MM.1S (cell line): ENCODE results near the gene TMTC2.

Experiments
- DNase-seq: peaks from one replicate; pipeline ENCODE4 v3.0.0-alpha.2; 2015
- H2AFZ ChIP-seq: fragments of 300-600 bp; sonication (generic); 2 replicates; pipeline ENCODE4 v1.6.0; 2016; ENCODE audit warnings: antibody characterized with exemption, low read length
- H3F3A ChIP-seq: fragments of 300-600 bp; sonication (generic); 2 replicates; pipeline ENCODE4 v1.6.1; 2016; ENCODE audit warnings: mild to moderate bottlenecking, antibody characterized with exemption, low read length, moderate library complexity, mixed read lengths; ENCODE audit not compliant: insufficient read depth
- H3K27ac ChIP-seq: fragments of 300-600 bp; sonication (generic); 2 replicates; pipeline ENCODE4 v1.5.1; 2016; ENCODE audit warnings: mild to moderate bottlenecking, low read length
- H3K27me3 ChIP-seq: fragments of 300-600 bp; sonication (generic); replicated peaks from 2 replicates; pipeline ENCODE4 v1.6.0; 2016; ENCODE audit warnings: low read length; ENCODE audit not compliant: insufficient read depth
- H3K36me3 ChIP-seq: fragments of 300-600 bp; sonication (generic); replicated peaks from 2 replicates; pipeline ENCODE4 v1.6.1; 2016; ENCODE audit warnings: mild to moderate bottlenecking, low read length, mixed read lengths; ENCODE audit not compliant: insufficient read depth
- H3K4me1 ChIP-seq: fragments of 300-600 bp; sonication (generic); 2 replicates; pipeline ENCODE4 v1.6.1; 2016; ENCODE audit warnings: low read length, mixed read lengths
- H3K4me2 ChIP-seq: fragments of 300-600 bp; sonication (generic); 2 replicates; pipeline ENCODE4 v1.6.0; 2016; ENCODE audit warnings: low read depth, low read length
- H3K4me3 ChIP-seq: fragments of 300-600 bp; sonication (generic); 2 replicates; pipeline ENCODE4 v1.5.1; 2016; ENCODE audit warnings: low read length, mixed read lengths
- H3K79me2 ChIP-seq: fragments of 300-600 bp; sonication (generic); 2 replicates; pipeline ENCODE4 v1.6.1; 2016; ENCODE audit warnings: mixed run types, low read length, mixed read lengths
- H3K9ac ChIP-seq: fragments of 300-600 bp; sonication (generic); 2 replicates; pipeline ENCODE4 v1.6.1; 2016; ENCODE audit warnings: low read length, mixed read lengths
- H3K9me2 ChIP-seq: fragments of 300-600 bp; sonication (generic); replicated peaks from 2 replicates; pipeline ENCODE4 v1.6.1; 2016; ENCODE audit warnings: mild to moderate bottlenecking, low read length, mixed read lengths; ENCODE audit not compliant: insufficient read depth
- H3K9me3 ChIP-seq: fragments of 300-600 bp; sonication (generic); replicated peaks from 2 replicates; pipeline ENCODE4 v1.6.1; 2016; ENCODE audit warnings: mild to moderate bottlenecking, low read length, mixed read lengths; ENCODE audit not compliant: insufficient read depth
- H4K20me1 ChIP-seq: fragments of 300-600 bp; sonication (generic); 2 replicates; pipeline ENCODE4 v1.6.1; 2016; ENCODE audit warnings: mild to moderate bottlenecking, low read length, moderate library complexity, mixed read lengths; ENCODE audit not compliant: insufficient read depth
- EZH2 ChIP-seq: fragments of 300-600 bp; sonication (generic); optimal IDR thresholded peaks from 2 replicates; pipeline ENCODE3; 2017; ENCODE audit warnings: low read depth, mild to moderate bottlenecking, antibody characterized with exemption, low read length, mixed read lengths
- EZH2phosphoT487 ChIP-seq: fragments of 300-600 bp; sonication (generic); IDR thresholded peaks from 2 replicates; pipeline ENCODE4 v1.6.1; 2018; ENCODE audit warnings: antibody characterized with exemption, low read length
- TF ChIP-seq, protein P1 (sequence below): fragments of 300-600 bp; sonication (generic); IDR thresholded peaks from 2 replicates; pipeline ENCODE4 v1.5.1; 2016; ENCODE audit warnings: antibody characterized with exemption, low read length, mixed read lengths

The TMTC2 gene

GRCh38 chr12:82675246-82675645 is 11.5 kb upstream of the TMTC2 start:
- Histone ChIP-seq H3K9me3 (no peaks in the 10 kb centered on the region), H2AFZ (no peak overlapping the region), H3F3A (no peaks in the 10 kb centered on the region), H3K79me2 (no peaks in the 10 kb centered on the region), H3K9ac (no peak overlapping the region), H3K4me1 (no peaks in the 10 kb centered on the region), H3K9me2 (no peaks in the 10 kb centered on the region), H3K27me3 (no peaks in the 10 kb centered on the region), H3K27ac (no peak overlapping the region), H3K36me3 (no peaks in the 10 kb centered on the region), H4K20me1 (no peaks in the 10 kb centered on the region), H3K4me2 (no peak overlapping the region), H3K4me3 (no peak overlapping the region)
- DNase-seq, result no peak
- TF ChIP-seq EZH2phosphoT487 (no peak), EZH2 (no peak)
- TF ChIP-seq, protein P1, sequence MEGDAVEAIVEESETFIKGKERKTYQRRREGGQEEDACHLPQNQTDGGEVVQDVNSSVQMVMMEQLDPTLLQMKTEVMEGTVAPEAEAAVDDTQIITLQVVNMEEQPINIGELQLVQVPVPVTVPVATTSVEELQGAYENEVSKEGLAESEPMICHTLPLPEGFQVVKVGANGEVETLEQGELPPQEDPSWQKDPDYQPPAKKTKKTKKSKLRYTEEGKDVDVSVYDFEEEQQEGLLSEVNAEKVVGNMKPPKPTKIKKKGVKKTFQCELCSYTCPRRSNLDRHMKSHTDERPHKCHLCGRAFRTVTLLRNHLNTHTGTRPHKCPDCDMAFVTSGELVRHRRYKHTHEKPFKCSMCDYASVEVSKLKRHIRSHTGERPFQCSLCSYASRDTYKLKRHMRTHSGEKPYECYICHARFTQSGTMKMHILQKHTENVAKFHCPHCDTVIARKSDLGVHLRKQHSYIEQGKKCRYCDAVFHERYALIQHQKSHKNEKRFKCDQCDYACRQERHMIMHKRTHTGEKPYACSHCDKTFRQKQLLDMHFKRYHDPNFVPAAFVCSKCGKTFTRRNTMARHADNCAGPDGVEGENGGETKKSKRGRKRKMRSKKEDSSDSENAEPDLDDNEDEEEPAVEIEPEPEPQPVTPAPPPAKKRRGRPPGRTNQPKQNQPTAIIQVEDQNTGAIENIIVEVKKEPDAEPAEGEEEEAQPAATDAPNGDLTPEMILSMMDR, result no peak

DNA sequence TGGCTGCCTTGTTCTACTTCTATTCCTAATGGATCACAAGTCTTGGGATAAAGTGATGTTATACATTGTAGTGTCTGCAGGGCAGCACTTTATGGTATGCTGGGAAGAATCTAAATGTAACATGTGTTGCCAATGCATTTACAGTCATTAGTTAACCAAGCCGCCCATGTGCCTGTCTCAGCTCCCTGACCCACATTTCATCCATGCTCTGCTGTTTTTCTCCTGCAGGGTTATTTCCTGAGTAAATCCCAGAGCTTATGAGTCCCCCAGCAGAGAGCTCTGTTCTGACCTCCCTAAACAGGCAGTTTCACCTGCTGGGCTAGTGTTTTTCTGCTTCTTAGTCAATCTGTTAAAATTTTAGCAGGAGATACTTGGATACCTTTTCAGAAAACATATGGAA is 4.4 kb upstream of the TMTC2 start:
- DNase-seq, result no peak
- no peaks in the 10 kb centered on the region for H3K79me2 ChIP-seq
- no peaks in the 10 kb centered on the region for H3K27me3 ChIP-seq
- no peaks in the 10 kb centered on the region for H4K20me1 ChIP-seq
- H3K4me1 ChIP-seq, result 0 out of 2 replicates have a peak, but pooled peaks cover 5% of the 10 kb centered on the region
- no peak overlapping the region for H3K9ac ChIP-seq
- no peak for TF ChIP-seq EZH2phosphoT487
- TF ChIP-seq, protein P1, result no peak
- TF ChIP-seq EZH2, result no peak
- H3K9me2 ChIP-seq, result no peaks in the 10 kb centered on the region
- H3K9me3 ChIP-seq, result no peaks in the 10 kb centered on the region
- no peak overlapping the region for H3K4me3 ChIP-seq
- peaks cover 7% of the 10 kb centered on the region for H3F3A ChIP-seq
- no peak overlapping the region for H2AFZ ChIP-seq
- H3K4me2 ChIP-seq, result no peak overlapping the region
- H3K36me3 ChIP-seq, result no peaks in the 10 kb centered on the region
- no peak overlapping the region for H3K27ac ChIP-seq

GRCh38 chr12:82682851-82683261 is 3.9 kb upstream of the TMTC2 start:
- 0 out of 2 replicates have a peak, but pooled peaks cover 5% of the 10 kb centered on the region for H3K4me1 ChIP-seq
- TF ChIP-seq, protein P1, result no peak
- TF ChIP-seq EZH2 (no peak), EZH2phosphoT487 (no peak)
- no peaks in the 10 kb centered on the region for H3K9me3 ChIP-seq
- no peak overlapping the region for H2AFZ ChIP-seq
- H3K36me3 ChIP-seq, result no peaks in the 10 kb centered on the region
- H3K9me2 ChIP-seq, result no peaks in the 10 kb centered on the region
- H3K79me2 ChIP-seq, result no peaks in the 10 kb centered on the region
- H3K4me2 ChIP-seq, result no peak overlapping the region
- H3K27me3 ChIP-seq, result no peaks in the 10 kb centered on the region
- H3K4me3 ChIP-seq, result no peak overlapping the region
- H3K9ac ChIP-seq, result no peak overlapping the region
- DNase-seq, result no peak
- peaks cover 13% of the 10 kb centered on the region for H3F3A ChIP-seq
- H4K20me1 ChIP-seq, result no peaks in the 10 kb centered on the region
- no peak overlapping the region for H3K27ac ChIP-seq
